Fibroblast of lung (primary cell): Measurements from ENCODE around the gene RHEBL1.

Experiments used
- CTCF ChIP-seq, 2 donors: IDR thresholded peaks in 1 of 2; conservative IDR thresholded peaks in 1 of 2; 1 replicate in 1 of 2; 2 replicates in 1 of 2; pipeline ENCODE4 v1.5.1; 2011 to 2012; ENCODE audit warnings: low read length in 2 of 2, control low read depth in 1 of 2, inconsistent platforms in 1 of 2, low read depth in 1 of 2, mild to moderate bottlenecking in 1 of 2
- EZH2 ChIP-seq: IDR thresholded peaks from 2 replicates; pipeline ENCODE4 v1.5.1; 2012; ENCODE audit warnings: low read length, control low read depth, mild to moderate bottlenecking; ENCODE audit errors: missing control alignments

DNA sequence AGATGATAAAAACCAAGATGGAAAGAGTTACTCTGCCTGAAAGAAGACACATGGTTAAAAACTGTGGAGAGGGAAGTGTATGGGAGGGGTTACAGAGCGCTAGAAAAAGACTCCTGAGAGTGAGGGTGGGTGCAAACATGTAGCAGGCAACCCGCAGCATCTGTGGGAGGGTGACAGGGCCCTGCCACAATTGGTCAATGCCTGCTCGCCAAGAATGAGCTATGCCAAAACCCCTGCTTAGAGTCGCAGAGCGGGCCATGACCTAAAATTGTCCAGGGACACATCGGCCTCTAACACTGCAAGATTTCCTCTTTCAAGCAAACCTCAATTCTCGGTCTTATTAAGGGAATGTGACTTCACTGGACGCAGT is 51.9 kb downstream of the RHEBL1 start:
- TF ChIP-seq CTCF (conservative IDR thresholded peaks at IDR 0.05 in 1 of 2, IDR thresholded peaks at IDR 0.05 in 1 of 2; ENCODE audit: low read depth in 1 of 2, low read length in 2 of 2), result no peak
- TF ChIP-seq EZH2, result no peak
